HG02884 (cell line): ENCODE results near the gene HOXA4.

Experiments used
- ATAC-seq: cut with Tn5 transposase; IDR thresholded peaks from one replicate; pipeline ENCODE4 v1.9.1; 2021; ENCODE audit warnings: mild to moderate bottlenecking, moderate library complexity; ENCODE audit not compliant: unreplicated experiment

HOXA4 gene

DNA sequence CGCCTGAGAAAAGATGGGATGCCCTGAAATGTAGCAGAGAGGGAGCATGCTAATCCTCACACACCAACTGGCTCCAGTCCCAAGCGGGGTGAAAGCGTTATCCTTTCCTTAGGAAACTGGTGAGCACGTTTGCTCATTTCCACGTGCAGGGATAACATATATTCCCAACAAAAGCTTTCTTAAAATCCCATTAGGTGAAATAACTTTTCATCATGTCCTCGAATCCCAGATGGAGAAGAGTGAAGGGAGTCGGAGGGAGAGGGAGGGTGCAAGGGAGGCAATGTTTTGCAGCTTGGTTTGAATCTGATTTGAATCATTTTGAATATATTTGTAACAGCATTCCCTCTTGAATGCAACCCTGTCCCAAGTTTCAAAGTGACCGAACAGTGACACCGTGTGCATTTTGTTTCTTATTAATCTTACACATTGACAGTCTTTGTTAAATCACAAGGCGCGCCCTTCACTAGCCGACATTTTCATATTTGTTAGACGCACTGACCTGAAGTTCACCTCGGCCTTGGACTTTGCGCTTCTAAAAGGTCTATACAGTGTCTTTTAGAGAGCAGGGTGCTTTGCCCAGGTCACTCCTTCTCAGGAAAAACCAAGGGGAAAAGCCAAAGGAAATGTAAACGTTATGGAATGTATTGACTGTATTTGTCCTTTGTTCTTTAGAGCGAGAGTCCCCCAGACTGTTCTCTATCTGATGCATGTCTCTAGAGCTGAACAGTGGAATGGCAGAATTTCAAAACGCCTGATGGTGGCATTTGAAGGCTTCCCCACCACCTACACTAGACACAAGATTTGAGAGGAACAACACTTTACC, 3.1 kb upstream of the HOXA4 start:
- no peak for ATAC-seq

DNA sequence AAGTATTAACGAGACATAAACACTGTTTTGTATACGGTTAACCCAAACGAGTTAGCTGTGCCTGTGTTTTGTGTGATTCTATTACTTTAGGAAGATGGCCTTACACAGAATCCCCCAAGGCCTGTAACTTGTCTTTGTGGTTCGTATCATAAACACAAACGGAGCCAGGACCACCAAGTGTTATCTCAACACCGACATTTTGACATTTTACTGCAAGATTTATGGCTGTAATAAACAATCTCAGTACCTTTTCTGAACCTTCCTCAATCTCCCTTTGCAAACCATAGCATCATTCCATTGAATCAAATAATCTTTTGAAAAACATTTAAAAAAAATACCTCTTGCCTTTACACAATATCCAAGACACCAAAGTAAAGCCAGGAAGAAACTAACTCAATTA, 2.4 kb upstream of the HOXA4 start:
- ATAC-seq = no peak

DNA sequence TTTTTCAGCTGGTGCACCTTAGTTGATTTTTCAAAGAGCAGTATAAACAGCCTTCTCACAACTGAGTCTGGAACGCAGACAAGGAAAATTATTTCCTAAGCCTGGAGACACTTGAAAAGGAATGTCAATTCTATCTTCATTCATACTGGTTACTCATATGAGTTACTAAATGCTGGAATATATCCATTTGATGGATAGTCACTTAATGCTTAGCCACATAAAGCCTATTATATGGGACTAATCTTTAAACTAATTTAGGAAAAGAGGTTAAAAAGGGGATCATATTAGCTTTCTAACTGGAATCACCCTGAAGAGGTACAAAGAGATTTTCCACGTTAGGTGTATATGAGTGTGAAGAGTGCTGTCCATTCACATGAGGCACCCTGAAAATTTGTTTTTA, 1.7 kb upstream of the HOXA4 start:
- no peak for ATAC-seq

DNA sequence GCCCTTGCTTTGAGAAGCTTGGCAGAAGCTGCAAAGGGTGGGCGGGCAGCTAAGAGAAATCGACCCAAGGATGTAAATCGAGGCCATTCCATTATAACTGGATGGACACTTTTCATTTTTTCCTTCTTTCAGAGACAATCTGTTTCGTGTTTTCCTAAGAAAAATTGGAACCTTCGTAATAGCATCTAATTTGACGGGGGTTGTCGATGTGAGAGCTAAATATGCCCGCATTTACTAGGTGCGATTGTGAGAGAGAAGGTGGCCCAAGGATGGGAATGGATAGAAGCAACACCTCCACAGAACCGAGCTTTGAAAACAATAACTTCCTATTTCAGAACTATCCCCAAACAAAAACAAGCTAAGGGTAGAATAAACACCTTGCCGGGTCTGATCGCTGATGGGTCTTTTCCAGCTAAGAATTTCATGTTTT, 848 bp upstream of the HOXA4 start:
- ATAC-seq = no peak

DNA sequence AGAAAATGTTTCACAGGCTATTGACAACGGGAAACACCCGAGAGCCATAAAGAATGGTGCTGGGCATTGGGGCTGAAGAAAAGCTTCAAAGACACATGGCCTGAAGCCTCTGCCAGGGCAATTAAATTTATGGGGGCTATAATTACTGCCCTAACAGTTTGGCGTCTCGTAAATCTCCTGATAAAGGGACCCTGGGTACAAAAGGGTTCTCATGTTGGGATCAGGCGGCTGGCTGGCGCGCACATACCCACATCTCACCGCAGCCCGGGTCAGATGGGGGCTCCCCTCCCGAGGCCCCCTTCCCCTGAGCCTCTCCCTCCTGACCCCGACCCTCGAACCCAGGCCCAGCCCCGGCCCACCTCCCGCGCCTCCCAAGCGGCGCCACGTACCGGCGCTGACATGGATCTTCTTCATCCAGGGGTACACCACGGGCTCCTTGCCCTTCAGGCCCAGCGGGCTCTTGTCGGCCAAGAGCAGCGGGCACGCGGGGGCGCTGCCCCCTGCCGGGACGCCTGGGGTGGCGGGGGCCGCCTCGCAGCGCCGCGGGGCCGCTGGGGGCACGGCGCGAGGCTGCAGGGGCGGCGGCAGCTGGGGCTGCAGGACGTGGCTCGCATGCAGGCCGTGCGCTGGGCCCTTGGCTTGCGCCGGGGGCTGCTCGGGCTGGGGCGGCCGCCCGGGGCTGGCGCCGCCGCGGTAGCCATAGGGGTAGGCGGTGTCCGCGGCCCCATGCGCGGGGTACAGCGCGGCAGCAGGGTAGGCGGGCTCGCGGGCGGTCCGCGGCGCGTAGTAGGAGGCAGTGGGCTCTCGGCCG, 623 bp downstream of the HOXA4 start:
- ATAC-seq = no peak

DNA sequence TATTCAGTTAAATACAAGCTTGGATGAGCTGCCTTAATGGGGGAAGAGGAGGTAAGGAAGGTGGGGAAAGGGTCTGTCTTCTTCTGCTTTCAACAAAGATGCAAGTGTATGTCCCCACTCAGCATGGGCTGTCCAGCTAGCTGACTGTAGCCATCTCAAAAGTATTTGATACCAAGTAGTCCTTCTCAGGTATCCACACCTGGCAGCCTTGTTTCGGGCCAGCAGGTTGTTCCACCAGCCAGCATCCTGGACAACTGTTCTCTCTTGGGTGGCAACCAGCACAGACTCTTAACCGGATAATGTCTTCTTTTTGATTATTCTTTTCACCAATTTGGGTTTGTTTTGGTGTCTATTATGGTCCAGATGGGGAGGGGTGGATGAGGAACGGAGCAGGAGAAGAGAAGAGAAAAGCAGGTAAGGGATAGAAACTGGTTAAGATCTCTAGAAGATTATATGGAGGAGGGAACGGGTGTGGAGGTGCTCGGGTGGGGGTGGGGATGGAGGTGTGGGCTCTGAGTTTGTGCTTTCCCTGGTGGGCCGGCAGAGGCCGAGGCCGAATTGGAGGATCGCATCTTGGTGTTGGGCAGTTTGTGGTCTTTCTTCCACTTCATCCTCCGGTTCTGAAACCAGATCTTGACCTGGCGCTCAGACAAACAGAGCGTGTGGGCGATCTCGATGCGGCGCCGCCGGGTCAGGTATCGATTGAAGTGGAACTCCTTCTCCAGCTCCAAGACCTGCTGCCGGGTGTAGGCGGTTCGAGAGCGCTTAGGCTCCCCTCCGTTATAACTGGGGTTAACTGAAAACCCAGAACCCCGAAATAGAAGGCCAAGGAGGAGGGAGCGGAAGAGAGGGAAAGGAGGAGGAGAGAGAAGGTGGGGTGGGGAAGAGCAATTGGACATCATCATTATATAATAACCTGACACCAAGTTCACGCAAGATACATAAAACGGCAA, 1.5 kb downstream of the HOXA4 start:
- ATAC-seq = no peak

DNA sequence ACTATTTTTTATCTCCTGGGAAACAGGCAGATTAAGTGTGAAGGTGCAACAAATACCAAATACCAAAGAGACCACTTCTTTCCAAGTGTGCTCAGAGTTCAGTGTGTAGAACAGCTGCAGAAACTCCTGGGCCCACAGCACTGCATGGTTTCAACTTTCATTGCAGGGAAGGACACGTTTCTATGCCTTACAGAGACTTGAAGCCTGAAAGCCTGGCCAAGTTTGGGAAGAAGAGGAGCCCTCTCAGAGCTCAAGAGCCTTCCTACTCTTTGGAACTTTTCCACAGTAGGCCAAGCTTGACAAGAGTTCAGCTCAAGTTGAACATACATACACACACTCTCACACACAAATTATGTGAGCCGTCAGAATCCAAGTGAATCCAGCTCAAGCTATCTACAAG, 2.5 kb downstream of the HOXA4 start:
- no peak for ATAC-seq

DNA sequence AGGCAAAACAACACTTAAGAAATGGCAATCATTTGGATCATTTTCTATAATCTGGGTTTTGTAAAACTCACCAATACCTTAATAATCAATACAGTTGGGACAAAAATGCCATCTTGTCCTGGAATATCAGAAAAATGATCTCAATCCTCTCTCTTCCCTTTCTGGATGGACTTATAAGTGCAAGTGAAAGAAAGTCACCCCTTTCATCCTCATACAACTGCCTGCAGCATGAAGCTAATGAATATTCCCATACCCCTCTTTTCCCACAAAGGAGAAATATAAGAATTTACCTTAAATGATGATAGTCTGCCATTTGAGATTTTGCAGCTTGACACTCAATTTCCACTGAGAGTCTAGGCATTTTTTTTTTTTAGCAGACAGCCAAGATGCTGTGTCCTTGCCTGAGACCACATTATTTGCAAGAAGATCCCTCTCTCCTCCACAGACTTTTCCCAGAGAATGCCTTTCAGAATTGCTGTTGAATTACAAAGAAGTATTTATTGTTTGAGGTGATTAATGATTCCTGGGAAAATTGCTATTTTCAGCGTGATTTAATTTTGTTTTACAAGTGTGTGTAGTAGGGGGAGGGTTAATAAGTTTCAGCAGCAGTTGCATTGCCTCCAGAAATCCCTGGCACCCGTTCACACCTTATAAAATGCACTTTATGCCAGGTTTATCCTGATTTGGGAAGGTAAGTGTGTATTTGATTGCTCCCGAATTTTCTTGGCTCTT, 3.8 kb downstream of the HOXA4 start:
- no peak for ATAC-seq

DNA sequence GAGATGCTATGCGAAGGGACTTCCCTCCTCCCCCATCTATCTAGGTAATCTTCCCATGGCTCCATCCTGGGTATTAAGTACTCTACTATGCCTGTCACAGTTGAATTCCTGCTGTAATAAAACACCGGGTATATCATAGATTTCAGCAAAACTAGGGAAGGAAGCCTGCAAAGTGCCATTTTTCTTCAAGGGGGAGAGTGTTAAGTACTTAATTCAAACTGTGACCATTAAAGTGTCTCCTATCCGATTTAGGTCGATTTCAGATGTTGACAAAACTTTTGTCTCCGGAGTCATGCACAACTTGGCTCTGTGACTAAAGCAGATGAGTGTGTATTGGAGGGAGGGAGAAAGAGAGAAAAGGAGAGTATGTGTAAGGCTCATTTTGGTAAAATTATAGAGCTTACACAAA, 4.6 kb downstream of the HOXA4 start:
- ATAC-seq = no peak

DNA sequence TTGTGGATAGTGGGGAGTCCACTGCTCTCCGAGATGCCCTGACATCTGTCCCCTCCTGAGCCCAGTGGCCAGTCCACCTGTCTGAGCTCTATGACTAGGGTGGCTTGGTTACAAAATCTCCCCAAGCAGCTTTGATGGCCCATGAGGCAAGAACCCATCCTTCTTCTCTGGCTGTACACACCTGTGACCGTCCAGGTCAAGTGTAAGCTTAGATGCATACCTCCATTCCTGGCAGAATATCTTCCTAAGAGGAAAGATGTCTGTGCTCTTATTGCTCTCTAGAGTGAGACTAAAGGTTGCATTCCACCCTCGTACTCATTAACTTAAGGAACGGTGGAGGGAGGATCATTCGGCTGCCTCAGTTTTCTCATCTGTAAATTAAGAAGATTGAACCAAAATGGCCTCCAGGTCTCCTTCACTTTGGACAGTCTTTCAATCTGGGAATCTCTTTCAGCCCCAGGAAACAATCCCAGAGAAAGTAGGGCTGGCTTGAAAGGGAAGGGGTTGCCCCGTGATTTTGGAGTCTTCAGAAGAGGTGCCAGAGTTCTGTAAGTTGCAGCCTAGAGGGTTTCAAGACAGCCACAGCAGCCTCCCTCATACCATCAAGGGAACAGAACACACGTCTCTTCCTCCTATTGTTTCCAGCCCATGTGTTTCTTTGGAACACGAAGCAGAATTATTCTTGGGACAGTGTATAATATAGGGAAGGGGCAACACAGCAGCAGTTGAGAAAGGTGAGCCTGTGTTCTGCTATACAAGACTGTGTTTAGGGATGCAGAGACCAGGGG, 5.5 kb downstream of the HOXA4 start:
- ATAC-seq = no peak

DNA sequence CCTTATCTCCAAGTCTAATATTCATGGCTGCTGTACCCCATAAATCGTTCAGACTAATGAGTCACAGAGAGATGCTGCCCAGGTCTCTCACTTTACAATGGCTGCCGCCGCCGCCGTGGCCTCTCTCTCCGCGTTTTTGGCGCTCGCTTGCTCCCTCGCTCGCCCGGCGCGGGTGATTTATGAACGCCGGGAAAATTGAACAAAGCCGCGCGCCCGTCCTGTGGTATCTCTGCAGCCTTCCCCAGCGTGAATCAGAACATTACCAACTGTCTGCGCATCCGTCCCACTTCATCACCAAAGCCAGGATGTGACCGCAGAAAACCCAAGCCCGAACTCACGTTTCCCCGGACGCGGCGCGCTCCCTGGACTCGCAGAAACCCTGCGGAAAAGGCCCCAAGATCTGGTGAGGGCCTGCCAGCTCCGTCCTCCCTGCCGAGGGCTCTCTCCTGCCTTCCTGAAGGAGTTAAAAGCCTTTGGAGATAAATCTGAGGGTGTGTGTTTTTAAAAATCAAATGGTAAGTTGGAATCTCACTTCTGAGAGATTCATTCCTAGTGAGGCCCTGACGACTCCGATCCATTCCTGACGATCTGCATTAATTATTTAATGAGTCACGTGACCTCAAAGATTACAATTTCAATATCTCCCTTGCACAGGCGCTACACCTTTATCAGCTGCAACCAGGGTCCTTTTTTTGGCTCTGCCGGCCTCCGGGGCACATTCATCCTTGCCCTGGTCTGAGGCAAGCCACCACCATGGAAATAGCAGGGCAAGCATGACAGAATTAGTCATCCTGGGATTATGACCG, 6.3 kb downstream of the HOXA4 start:
- no peak for ATAC-seq

DNA sequence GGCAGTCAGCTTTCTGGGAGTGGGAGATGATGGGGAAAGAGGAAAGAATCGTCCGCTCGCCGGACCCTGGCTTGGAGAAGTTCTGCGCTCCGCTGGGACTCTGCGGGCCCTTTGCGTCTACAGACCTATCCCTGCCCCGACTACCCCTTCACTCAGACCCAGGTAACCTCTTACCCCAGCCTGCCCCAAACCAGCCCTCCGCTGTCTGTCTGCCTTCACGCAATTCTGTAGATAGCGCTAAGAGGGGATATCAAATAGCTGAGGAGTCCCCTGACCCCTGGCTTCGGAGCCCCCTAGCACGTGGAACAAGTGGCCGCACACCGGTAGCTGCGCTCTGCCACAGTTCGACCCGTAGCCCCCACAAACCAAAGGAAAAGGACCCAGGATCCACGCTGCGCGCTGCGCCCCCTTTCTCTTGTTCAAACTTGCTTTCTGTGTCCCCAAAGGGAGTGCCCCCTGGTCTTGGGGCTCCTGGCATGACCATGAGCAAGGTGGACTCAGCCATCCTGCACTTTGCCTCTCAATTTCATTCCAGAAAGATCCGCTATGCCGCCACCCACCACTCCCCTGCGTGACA, 7.0 kb downstream of the HOXA4 start:
- ATAC-seq = no peak

DNA sequence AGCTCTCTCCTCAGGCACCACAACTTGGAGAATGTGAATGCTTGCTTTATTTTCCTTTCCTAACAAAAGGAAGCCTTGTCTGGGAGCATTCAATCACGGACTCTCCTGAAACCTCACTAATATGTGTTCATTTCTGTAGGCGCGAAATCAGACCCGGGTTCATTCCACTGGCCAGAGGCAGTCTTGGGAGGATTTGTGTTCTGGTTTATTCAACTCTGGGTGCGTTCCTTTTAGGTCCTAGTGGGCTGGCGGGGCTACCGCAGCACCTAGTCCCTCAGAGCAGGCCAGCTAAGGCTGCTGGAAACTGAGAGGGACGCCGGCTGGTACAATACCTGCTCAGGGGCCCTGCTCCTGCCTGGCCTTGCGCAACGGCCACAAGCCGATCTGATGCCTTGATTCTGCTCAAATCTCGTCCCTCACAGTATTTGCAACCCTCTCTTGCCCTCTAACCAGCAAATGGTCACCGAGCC, 7.5 kb downstream of the HOXA4 start:
- ATAC-seq = no peak

DNA sequence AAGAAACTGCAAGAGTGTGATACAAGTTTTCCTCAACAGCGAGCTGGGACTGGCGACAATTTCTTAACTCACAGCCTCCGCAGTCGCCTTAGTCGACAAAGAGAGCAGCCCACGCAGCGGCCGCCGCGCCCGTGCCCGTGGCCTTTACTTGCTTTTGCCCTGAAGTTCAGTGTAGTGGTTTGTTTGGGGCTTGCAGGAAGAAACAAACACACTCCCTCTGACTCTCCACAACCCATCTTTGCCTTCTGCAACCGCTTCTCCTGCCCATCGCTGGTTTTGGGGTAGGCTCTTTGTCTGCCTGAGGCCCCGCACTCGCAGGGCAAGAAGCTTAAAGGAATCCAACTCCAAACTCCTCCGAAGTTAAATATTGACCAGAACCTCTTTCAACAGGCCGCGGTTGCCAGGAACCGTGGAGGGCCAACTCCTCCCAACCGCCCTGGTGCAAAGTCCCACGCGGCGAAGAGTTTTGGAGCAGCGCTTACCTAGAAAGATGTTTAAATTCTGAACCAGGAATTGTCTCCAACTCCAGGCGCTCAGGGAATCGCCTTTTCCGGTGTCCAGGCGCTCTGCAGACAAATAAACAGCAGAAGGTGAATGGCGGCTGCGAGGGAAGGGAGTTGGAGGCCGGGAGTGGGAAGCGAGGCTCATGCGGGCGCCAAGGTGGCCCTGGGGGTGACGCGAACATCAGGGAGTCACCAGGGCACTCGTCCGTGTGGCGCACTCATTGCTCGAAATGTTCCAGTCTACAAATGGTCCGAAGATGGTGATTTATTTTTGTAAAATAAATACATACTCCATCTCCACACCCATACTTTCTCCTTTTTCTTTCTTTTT, 8.3 kb downstream of the HOXA4 start:
- ATAC-seq = no peak

DNA sequence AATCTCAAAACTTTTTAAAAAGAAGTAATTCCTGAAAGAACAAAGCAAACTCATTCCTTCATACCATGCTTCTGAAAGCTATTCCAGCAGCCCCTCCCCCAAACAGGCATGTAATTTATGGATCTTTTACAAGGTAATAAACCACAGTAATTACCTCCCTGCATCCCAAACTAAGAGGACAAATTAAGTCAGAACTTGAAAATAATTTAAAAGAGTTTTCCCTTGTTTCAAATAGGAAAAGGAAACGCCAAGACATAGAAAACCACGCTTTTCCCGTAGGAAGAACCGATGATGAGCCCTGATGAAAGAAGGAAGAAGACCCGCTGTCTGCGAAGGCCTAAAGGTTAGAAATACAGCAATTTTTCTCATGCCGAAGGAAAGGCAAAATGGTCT, 8.9 kb downstream of the HOXA4 start:
- no peak for ATAC-seq

DNA sequence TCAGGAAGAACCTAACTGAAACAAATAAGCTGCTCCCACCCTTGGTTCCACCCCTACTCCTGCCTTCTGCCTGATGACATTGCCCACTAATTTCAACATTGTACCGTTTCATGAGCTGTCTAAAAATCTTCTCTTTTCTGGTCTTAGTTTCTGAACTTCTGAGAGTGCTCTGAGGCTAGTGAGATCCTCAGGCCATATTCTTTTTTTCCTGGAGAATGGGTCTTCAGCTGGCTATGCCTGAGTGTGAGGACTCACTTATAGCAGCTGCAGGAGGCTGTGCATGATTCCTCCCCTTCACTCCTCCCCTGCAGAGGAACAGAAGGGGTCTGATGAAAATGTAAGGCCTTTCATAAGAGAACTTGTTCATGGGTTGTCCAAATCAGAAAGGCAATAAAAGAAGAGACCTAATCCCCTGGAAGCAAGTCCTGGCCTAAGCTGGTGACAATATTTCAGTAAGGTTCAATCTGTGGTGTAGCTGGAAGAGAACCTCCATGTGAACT, 11.1 kb downstream of the HOXA4 start:
- no peak for ATAC-seq

DNA sequence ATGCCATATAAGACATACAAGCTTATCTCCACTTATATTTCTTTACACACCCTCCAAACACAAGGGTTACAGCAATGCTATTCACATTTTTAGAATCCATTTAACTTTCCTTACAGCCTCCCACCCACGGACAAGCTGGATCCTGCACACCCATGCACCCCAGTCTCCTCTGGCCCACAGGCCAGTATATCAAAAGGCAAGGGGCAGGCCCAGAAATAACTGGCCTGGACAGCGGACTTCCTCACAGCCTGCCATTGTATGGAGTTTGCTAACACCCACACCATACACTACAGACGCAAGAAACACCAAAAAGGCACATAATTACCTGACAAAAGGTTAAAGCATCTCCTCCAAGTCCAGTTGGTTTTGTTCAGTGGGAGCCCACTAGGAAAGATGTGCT, 12.0 kb downstream of the HOXA4 start:
- no peak for ATAC-seq
